ENCODE results near the gene MAN1A1.

DNA sequence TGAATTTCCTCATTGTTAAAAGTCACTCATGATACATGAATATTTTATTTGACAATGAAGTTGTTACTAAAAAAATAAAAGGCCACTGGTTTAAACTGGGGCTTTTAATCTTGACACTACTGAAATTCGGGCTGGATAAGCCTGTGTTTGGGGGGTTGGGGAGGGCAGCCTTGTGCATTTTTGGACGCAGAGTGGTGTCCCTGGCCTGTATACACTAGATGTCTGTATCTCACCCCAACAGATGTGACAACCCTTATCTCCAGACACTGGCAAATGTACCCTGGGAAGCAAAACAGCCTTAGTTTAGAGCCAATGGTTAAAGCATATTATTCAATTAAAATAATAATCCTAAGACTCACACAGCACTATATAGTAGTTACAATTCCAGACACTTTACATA, 24.8 kb downstream of the MAN1A1 start:
- TF ChIP-seq, protein P1, sequence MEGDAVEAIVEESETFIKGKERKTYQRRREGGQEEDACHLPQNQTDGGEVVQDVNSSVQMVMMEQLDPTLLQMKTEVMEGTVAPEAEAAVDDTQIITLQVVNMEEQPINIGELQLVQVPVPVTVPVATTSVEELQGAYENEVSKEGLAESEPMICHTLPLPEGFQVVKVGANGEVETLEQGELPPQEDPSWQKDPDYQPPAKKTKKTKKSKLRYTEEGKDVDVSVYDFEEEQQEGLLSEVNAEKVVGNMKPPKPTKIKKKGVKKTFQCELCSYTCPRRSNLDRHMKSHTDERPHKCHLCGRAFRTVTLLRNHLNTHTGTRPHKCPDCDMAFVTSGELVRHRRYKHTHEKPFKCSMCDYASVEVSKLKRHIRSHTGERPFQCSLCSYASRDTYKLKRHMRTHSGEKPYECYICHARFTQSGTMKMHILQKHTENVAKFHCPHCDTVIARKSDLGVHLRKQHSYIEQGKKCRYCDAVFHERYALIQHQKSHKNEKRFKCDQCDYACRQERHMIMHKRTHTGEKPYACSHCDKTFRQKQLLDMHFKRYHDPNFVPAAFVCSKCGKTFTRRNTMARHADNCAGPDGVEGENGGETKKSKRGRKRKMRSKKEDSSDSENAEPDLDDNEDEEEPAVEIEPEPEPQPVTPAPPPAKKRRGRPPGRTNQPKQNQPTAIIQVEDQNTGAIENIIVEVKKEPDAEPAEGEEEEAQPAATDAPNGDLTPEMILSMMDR (conservative IDR thresholded peaks at IDR 0.05; ENCODE audit: low read depth, low read length), result no peak
- TF ChIP-seq EZH2 (IDR thresholded peaks at IDR 0.05; ENCODE audit: borderline replicate concordance, low read depth, low read length, poor library complexity, severe bottlenecking), result no peak

Data from A673 (cell line).